Stimulated activated CD8-positive, alpha-beta memory T cell treated with anti-CD3 and anti-CD28 coated beads, Interleukin-12 subunit alpha, Interleukin-12 subunit beta, amount 100 ng/mL, for 24 hours (primary cell): ENCODE data around the gene CHTF18.
"Not testable (repeated sequence)": the region's sequence is repeated elsewhere in the genome, so short reads cannot be mapped to it uniquely, and the experiment has no call there.

ENCODE experiments used
- DNase-seq: peaks from one replicate; pipeline ENCODE4 v3.0.0-alpha.2; 2020; ENCODE audit errors: extremely low read depth

CHTF18 gene

DNA sequence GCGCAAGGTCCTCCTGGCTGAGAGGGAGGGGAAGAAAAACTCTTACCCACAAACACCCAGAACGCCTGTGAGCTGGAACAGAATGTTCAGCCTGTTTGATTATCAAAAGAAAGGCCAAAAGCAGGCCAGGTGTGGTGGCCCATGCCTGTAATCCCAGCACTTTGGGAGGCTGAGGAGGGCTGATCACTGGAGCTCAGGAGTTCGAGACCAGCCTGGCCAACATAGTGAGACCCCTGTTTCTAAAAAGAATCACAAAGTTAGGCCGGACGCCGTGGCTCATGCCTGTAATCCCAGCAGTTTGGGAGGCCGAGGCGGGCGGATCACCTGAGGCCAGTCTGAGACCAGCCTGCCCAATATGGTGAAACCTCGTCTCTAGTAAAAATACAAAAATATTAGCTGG is 12.1 kb upstream of the CHTF18 start:
- not testable (repeated sequence) for DNase-seq

DNA sequence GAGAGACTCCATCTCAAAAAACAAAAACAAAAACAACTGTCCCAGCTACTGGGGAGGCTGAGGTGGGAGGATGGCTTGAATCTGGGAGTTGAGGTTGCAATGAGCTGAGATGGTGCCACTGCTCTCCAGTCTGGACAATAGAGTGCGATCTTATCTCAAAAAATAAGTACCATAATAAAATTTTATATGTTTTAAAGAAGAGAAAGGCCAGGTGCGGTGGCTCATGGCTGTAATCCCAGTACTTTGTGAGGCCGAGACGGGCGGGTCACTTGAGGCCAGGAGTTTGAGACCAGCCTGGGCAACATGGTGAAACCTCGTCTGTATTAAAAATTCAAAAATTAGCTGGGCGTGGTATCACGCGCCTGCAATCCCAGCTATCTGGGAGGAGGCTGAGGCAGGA is 11.6 kb upstream of the CHTF18 start:
- no peak for DNase-seq

DNA sequence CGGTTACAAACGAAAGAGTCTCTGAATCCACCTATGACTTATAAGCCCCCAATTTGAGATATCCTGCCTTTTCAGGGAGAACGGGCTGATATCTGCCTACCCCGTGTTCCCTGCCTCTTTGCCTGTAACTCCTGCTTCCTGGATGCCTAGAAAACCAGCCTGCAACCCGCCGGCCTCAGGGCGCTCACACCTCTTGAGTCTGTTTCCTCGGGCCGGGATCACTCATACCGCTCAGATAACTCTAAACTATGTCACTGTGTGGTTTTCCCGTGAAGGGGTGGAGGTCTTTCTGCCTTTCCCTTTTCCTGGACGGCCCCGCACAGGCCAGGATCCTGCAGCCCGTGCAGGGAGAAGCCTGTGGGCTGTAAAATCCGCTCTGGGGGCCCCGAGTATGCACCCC is 10.6 kb upstream of the CHTF18 start:
- no peak for DNase-seq

DNA sequence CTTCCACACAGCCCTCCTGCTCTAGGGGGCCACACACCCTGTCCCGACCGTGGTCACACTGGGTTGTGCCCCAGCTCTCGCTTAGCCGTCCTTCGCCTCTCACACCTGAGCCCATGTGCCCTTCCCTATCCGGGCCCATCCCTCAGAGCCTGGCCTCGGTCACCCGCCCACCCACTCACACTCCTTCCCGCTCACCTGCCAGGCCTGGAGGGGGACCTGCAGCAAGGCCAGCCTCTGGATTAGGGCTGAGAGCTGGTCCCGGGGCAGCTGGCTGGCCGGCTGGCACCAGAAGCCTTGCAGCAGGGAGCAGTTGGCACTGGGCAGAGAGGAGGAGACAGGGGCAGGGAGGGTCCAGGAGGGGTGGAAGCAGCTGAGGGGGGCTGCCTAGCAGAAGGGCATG is 10.0 kb upstream of the CHTF18 start:
- DNase-seq, result no peak

DNA sequence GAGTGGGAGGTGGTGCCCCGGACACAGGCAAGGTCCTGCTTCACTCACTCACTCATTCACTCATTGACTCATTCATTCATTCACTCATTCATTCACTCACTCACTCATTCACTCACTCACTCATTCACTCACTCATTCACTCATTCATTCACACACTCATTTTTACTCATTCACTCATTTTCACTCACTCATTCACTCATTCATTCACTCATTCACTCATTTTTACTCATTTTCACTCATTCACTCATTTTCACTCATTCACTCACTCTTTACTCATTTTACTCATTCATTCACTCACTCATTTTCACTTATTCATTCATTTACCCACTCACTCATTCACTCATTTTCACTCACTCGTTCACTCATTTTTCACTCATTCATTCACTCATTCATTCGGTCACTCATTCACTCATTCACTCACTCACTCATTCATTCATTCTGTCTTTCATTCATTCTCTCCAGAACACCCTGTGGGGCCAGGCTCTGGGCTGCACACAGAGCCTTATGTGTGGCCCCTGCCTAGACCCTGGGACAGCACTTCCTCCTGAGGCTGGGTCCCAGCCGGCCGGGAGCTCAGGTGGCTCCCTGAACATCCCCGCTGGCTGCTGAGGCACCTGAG is 9.4 kb upstream of the CHTF18 start:
- DNase-seq, result no peak

DNA sequence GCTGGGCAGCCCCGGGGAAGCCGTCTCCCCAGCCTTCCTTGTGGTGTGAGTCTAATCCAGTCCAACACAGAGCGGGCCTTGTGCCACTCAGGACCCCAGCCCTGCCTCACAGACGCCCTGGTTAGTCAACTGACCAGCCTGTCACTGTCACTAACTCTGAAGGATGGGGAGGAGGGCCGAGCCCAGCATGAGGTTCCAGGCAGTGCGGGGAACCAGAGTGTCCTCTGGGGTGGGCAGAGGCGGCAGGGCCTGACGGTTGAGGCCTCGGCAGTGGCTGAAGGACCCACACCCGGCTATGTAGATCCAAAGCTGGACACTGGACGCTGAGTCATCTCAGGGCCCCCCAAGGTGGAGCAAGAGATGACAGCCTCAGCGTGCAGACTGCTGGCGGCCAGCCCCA is 8.9 kb upstream of the CHTF18 start:
- no peak for DNase-seq

DNA sequence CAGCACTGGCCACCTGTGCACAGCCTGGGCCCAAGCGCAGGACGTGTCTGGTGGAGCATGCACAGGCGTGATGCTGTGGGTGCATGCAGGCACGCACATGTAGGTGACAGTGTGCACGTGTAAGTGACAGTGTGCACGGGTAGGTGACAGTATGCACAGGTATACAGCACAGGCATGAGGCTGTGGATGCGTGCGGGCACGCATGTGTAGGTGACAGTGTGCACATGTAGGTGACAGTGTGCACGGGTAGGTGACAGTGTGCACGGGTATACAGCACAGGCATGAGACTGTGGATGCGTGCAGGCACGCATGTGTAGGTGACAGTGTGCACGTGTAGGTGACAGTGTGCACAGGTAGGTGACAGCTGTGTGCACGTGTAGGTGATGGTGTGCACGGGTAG is 8.1 kb upstream of the CHTF18 start:
- no peak for DNase-seq

DNA sequence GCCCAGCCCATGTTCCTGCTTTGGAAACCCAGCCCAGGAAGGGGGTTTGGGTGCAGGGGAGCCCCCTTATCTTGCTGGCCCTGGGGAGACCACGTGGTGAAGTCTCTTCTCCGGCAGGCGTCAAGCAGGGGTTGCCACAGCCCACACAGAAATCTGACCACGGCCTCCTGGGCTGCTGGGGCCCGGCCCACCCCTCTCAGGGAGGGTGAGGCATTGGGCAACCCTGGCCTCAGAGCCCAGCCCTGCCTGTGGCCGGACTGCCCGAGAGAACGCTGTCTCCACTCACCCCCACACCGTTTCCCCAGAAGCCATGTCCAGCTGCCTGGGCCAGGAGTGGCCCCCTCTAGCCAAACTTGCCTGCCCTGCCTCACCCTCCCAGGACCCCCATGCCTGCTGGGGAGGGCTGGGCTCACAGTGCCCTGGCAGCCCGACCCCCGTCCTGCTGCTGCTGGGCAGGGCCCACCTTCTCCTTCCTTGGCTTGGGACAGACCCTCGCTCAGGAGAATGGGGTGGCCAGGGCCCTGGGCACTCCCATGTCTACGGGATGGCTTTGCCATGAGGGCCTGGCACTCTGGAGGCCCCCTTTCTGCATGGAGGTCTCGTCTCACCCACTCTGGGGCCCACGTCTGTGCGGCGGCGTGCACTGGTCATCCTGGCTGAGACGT is 6.9 kb upstream of the CHTF18 start:
- no peak for DNase-seq

DNA sequence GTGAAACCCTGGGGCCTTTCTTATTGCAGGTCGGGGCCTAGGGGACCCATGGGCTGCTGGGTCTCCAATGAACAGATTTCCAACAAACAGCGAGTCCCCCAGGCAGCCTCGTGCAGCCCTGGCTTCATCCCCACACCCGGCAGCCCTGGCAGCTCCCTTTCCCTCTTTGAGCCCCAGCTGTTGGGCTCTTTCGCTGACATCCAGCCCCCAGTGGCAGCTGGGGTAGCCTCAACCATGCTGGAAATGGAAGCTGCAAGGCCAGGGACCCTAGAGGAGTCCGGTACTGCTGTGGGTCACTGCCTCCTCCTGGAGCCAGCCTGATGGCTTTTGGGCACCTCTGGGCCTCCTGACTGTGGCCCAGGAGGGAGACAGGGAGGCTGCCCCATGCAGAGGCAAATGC is 6.2 kb upstream of the CHTF18 start:
- DNase-seq, result no peak

DNA sequence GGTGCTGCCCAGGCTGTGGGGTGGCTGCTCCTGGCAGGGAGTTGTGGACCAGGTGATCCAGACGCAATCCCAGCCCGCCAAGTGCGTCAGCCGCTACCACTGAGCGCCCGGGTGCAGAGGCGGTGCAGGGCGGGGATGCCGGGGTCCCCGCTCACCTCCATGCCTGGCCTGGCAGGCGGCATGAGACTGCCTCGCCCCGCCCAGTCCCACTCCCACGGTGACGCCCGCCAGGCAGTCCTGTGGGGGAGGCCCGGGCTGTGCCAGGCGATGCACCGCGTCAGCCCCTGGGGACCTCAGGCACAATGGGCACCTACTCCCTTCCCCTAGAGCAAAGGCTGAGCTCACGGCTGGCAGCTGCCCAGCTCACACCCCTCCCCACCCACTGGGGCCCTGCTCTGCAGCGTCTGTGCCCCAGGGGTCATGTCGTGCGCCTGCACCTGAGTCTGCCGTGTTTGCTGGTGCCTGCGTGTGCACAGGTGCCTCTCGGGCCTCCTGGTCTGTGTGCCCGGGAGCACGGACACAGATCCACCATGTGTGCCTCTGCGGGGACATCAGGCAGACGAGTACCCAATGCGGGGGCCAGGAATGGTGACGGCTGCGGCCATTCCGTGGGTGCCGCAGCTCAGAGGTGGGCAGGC is 5.5 kb upstream of the CHTF18 start:
- no peak for DNase-seq

DNA sequence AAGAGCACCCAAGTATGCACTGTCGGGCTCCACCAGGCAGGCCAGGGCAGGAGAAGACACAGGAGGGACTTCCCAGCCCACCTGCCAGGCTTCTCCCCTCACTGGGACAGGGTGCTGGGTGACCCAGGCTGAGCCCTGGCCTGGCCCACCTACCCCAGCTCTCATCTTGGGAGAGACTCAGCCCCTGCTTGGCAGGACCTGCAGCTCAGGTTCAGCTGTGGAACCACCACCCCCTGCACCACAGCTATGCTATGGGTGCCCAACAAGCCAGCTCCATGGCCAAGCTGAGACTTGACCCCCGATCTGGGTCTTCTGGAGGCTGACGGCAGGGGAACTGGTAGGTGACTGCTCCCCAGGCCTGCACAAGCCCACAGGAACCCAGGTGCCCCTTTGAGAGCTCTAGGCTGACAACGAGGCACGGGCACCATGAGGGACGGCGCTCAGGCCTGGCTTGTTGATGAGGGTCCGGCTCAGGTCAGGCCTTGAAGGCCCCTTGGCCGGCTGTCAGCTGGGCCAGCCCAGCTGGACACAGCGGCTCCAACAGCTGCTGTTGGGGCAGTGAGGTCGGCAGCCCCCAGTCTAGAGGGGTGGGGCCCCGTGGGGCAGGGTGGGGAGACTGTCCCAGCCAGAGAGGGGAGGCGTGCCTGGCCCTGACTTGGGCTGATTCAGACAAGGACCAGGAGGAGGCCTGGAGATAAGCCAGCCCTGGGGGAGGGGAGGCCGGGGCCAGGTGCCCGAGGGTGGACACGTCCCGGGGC is 4.8 kb upstream of the CHTF18 start:
- no peak for DNase-seq

DNA sequence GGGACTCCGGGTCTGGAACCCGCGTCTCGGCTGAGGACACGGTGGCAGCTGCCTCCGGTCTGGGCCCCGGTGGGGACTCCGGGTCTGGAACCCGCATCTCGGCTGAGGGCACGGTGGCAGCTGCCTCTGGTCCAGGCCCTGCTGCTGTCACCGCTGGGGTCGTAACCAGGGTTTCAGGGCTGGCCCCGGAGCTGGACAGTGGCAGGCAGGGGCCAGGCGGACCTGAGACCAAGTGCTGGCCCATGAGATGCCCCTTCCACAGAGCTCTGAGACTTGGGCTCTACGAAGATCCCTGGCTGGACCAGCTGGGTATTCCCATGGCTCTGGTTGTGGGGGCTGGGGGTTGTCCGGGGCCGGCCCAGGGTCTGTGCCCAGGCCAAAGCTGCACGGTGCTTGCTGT is 4.0 kb upstream of the CHTF18 start:
- no peak for DNase-seq

DNA sequence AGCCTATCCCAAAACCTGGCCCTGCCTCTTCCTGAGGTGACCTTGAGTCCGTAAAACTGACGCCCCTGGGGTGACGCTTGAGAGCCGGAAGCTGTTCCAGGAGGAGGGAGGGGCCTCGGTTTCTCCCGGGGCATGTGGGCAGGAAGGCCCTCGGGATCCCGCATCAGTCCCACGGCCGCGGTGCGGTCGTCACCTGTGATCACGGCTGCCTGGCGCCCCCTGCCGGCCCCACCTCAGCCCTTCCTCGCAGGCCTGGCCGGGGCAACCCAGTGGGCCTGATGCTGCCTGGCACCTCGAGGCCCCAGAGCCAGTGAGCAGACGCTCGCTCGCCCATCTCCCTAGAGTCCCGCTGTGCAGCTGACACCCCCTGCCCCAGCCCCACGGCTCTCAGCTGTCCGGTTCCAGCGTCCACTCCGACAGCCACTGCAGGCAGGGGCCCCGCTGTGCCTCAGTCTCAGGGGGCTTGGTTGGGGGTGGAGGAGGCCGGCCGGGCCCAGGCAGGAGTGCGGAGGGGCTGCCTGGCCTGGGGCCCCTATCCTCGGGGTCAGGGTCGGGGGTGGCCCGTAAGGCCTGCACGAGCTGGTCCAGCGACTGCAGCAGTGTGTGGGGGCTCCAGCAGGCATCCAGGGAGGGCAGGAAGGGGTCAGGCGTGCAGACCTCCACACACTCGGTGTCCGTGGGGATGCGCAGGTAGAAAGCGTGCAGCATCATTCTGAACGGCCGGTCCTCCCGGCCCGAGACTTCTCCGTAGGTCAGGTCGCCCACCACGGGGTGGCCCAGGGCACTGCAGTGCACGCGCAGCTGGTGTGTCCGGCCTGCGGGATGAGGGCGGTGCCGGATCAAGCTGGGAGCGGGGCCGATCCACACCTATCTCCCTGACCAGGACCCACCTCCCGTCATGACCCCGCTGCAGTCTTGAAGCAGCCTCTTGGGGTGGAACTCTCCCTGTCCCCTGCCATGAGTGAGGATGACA is 2.6 kb upstream of the CHTF18 start:
- peak; percentile 44 for DNase-seq

DNA sequence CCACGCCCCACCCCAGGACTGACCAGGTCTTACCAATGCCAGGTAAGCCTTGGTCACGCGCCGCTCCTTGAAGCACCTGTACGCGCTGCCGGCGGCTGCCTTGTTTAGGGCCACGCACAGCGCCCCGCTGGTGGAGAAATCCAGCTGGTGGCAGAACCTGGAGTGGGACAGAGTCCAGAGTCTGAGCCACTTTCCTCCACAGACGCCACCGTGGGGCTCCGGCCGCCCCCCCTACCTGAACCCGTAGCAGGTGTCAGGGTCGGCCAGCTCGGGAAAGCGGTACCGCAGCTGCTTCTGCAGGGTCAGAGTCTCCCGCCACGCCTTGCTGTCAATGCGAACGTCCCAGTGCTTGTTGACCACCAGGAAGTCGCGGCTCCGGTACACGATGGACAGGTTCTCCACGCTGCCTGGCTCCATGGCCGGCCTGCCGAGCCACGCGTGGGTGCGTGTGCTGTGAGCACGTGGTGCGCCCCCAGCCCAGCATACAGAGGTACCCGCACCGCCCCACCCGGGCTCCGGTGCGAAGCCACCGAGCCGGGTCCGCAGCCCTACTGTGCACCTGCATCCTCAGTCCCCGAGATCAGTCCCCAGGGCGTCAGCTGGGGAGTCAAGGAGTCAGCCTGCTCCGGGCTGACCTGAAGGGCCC is 976 bp upstream of the CHTF18 start:
- no peak for DNase-seq

DNA sequence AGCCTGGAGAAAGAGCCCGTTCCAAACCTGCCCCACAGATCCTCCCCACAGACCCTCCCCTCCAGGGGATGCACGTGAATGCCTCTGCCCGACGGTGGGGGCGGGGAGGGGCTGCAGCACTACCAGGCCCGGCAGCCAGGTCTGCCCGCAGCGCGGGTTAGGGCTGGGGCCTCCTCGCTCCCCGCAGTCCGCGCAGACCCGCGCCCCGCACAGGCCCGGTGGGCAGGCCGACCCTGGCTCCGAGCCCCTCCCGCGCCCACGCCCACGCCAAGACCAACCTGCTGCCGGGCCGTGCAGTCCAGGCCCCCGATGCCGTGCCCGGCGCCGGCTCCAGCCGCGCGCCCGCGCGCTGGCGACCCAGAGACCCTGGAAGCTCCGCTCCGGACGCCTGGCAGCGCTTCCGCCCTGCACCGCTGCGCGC is 432 bp upstream of the CHTF18 start, which contains the start of gene RPUSD1:
Gene RPUSD1 (minus strand): TSS at position 404 of the 421 bp plus-strand sequence. CDS start 644 bp downstream, outside the sequence.
- DNase-seq, result no peak

DNA sequence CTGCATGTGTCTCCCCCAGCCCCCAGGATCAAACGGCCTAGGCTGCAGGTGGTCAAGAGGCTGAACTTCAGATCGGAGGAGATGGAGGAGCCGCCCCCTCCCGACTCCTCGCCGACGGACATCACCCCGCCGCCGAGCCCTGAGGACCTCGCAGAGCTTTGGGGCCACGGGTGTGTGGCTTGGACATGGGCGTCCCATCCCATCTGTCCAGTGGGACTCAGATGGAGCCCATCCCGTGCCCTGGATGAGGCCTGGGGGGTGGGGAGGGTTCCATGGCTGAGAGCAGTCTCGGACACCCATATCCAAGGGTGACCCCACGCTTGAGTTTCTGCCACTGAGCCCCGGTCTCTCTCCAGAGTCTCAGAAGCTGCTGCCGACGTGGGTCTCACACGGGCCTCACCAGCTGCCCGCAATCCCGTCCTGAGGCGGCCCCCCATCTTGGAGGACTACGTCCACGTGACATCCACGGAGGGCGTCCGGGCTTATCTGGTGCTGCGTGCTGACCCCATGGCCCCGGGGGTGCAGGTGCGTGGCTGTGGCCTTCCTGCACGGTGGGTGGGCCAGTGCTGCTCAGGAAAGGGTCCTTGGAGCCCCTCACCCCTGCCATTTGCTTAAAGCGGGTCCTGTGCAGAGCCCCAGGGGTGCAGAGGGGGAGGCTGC is 901 bp downstream of the CHTF18 start:
- DNase-seq, result no peak

DNA sequence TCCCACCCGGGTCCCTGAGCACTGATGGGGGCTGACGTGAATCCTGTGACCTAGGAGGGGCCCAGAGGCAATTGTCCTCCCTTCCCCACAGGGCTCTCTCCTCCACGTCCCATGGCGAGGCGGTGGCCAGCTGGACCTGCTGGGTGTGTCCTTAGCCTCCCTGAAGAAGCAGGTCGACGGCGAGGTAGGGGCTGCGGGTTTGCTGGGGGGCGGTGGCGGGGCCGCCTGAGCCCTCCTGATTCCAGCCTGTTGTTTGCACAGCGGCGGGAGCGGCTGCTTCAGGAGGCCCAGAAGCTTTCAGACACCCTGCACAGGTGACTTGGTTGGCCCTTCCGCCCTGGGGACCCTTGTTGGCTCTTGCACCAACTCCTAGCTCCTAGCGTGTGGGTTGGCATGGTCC is 1.7 kb downstream of the CHTF18 start:
- no peak for DNase-seq

DNA sequence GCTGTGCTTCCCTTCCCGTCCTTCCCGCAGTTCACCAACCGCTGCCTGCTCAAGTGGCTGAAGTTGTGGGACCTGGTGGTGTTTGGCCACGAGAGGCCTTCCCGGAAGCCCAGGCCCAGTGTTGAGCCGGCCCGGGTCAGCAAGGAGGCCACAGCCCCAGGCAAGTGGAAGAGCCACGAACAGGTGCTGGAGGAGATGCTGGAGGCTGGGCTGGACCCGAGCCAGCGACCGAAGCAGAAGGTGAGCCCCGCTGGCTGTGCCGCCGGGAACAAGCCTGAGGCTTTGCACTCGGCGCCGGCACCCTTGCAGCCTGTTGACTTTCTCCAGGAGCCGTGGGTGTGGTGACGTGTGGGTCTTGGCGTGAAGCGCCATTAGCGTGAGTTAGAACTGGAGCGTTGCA is 2.7 kb downstream of the CHTF18 start:
- DNase-seq, result no peak

DNA sequence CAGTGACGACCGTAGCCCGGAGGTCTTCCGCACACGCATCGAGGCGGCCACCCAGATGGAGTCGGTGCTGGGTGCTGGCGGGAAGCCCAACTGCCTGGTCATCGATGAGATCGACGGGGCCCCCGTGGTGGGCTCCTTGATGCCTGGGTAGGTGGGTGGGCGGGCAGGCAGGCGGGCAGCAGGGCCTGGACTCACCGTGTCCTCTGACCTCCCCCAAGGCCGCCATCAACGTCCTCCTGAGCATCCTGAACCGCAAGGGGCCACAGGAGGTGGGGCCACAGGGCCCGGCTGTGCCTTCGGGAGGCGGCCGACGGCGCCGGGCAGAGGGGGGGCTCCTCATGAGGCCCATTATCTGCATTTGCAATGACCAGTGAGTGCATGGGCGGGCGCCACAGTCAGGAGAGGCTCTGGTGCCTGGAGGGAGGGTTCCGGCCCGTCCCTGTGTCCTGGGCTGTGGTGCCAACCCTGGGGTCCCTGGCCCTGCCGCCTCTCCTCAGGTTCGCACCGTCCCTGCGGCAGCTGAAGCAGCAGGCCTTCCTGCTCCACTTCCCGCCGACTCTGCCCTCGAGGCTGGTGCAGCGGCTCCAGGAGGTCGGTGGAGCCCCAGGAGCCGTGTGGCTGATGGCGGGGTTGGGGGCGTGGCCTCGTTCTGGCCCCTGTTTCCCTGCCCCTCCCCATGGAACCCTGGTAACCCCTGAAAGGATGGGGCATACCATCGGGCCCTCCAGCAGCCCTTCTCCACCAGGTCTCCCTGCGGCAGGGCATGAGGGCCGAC is 4.0 kb downstream of the CHTF18 start:
- no peak for DNase-seq

DNA sequence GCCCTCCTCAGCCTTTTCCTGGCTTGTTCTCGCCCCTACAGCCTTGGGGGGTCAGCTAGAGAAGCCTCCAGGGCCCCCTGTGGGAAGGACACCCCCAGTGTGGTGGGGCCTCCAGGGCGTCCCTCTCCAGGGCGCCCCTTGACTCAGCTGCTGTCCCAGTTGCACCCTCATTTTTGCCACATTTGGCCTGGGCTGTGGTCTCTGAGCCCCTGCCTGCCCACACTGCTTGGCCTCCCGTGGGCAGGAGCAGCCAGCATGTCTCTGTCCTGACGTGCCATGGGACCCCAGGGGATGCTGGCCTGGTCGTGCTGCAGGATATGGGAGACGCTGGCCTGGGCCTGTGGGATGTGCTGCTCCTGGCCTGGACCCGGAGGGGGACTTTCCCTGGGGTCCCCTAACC is 5.0 kb downstream of the CHTF18 start:
- DNase-seq, result no peak
